Neural cell (in vitro differentiated cells): ENCODE data around the gene CDRT15. TPM values are rescaled to one million over a fixed set of nuclear protein-coding genes. Genes with fewer than 3 reads are reported as not detected.

Source experiments
- H2AFZ ChIP-seq: fragments of 200-600, 300-800 bp; sonication (generic), shearing (Covaris generic); 2 replicates; pipeline ENCODE4 v1.6.0; 2014; ENCODE audit warnings: low read depth, mild to moderate bottlenecking, antibody characterized with exemption, low read length, moderate library complexity
- H3F3A ChIP-seq: fragments of 200-600 bp; shearing (Covaris generic); 2 replicates; pipeline ENCODE4 v1.6.1; 2016; ENCODE audit warnings: mild to moderate bottlenecking, moderate library complexity, mixed read lengths, antibody characterized with exemption, low read length; ENCODE audit not compliant: insufficient read depth, poor library complexity, severe bottlenecking
- H3K27ac ChIP-seq: fragments of 200-600, 300-800 bp; sonication (generic), shearing (Covaris generic); 2 replicates; pipeline ENCODE4 v1.5.1; 2014; ENCODE audit warnings: mild to moderate bottlenecking, low read length, moderate library complexity
- H3K27me3 ChIP-seq: fragments of 300-800, 200-600 bp; sonication (generic), shearing (Covaris generic); 2 replicates; pipeline ENCODE4 v1.6.0; 2014; ENCODE audit warnings: mild to moderate bottlenecking, low read depth, low read length, moderate library complexity; ENCODE audit not compliant: insufficient read depth
- H3K36me3 ChIP-seq: fragments of 300-800, 200-600 bp; sonication (generic), shearing (Covaris generic); 2 replicates; pipeline ENCODE4 v1.5.1; 2014; ENCODE audit warnings: mild to moderate bottlenecking, antibody characterized with exemption, low read length, moderate library complexity; ENCODE audit not compliant: insufficient read depth
- H3K4me2 ChIP-seq: fragments of 300-800, 200-600 bp; sonication (generic), shearing (Covaris generic); 2 replicates; pipeline ENCODE4 v1.6.0; 2014; ENCODE audit warnings: mild to moderate bottlenecking, low read length
- H3K4me3 ChIP-seq: fragments of 300-800, 200-600 bp; sonication (generic), shearing (Covaris generic); 2 replicates; pipeline ENCODE4 v1.5.1; 2014; ENCODE audit warnings: mild to moderate bottlenecking, low read length, moderate library complexity
- H3K79me2 ChIP-seq: fragments of 200-600 bp; shearing (Covaris generic); replicated peaks from 2 replicates; pipeline ENCODE4 v1.6.0; 2014; ENCODE audit warnings: mild to moderate bottlenecking, low read length, moderate library complexity; ENCODE audit not compliant: insufficient read depth
- H3K9ac ChIP-seq: fragments of 300-800, 200-600 bp; sonication (generic), shearing (Covaris generic); 2 replicates; pipeline ENCODE4 v1.6.1; 2016; ENCODE audit warnings: mild to moderate bottlenecking, low read length, mixed read lengths
- H3K9me2 ChIP-seq: fragments of 200-600 bp; shearing (Covaris generic); 2 replicates; pipeline ENCODE4 v1.6.1; 2016; ENCODE audit warnings: mild to moderate bottlenecking, low read length, mixed read lengths; ENCODE audit not compliant: insufficient read depth
- H3K9me3 ChIP-seq: fragments of 200-600, 300-800 bp; sonication (generic), shearing (Covaris generic); 2 replicates; pipeline ENCODE4 v1.6.1; 2016; ENCODE audit warnings: mild to moderate bottlenecking, mixed run types, low read length, moderate library complexity, mixed read lengths
- H4K20me1 ChIP-seq: fragments of 200-600 bp; shearing (Covaris generic); 2 replicates; pipeline ENCODE4 v1.6.1; 2016; ENCODE audit warnings: mild to moderate bottlenecking, mixed run types; ENCODE audit not compliant: insufficient read depth
- CTCF ChIP-seq: fragments of 450-650 bp; IDR thresholded peaks from 2 replicates; pipeline ENCODE4 v1.5.1; 2014; ENCODE audit warnings: antibody characterized with exemption, mild to moderate bottlenecking, moderate library complexity; ENCODE audit not compliant: poor library complexity, severe bottlenecking
- EP300 ChIP-seq: fragments of 450-650 bp; conservative IDR thresholded peaks from 2 replicates; pipeline ENCODE4 v1.6.1; 2014; ENCODE audit warnings: antibody characterized with exemption, mild to moderate bottlenecking, moderate library complexity; ENCODE audit not compliant: poor library complexity, severe bottlenecking
- EZH2 ChIP-seq: fragments of 200-600, 300-800 bp; shearing (Covaris generic), sonication (generic); IDR thresholded peaks from 2 replicates; pipeline ENCODE4 v1.6.1; 2014; ENCODE audit warnings: antibody characterized with exemption, low read length, borderline replicate concordance, mild to moderate bottlenecking; ENCODE audit not compliant: insufficient read depth, poor library complexity, severe bottlenecking
- MXI1 ChIP-seq: fragments of 450-650 bp; conservative IDR thresholded peaks from 2 replicates; pipeline ENCODE4 v1.6.1; 2014; ENCODE audit warnings: antibody characterized with exemption, mild to moderate bottlenecking; ENCODE audit not compliant: poor library complexity, severe bottlenecking
- POLR2AphosphoS5 ChIP-seq: IDR thresholded peaks from 2 replicates; pipeline ENCODE4 v1.6.1; 2012
- RAD21 ChIP-seq: fragments of 450-650 bp; conservative IDR thresholded peaks from 2 replicates; pipeline ENCODE4 v1.6.1; 2014; ENCODE audit warnings: antibody characterized with exemption, mild to moderate bottlenecking, moderate library complexity
- REST ChIP-seq: IDR thresholded peaks from 2 replicates; pipeline ENCODE4 v1.6.1; 2012; ENCODE audit warnings: borderline replicate concordance
- SMC3 ChIP-seq: fragments of 450-650 bp; conservative IDR thresholded peaks from 2 replicates; pipeline ENCODE4 v1.6.1; 2014; ENCODE audit warnings: antibody characterized with exemption, mild to moderate bottlenecking, moderate library complexity; ENCODE audit not compliant: poor library complexity
- TAF1 ChIP-seq: IDR thresholded peaks from 2 replicates; pipeline ENCODE4 v1.6.1; 2012; ENCODE audit warnings: low read depth
- polyA plus RNA-seq: library from polyadenylated mRNA; depleted of rRNA; stranded (reverse); fragments of >200 nt; gene quantifications from 2 replicates; pipeline ENCODE4 v1.2.3, GENCODE V29; 2014

The CDRT15 gene
- polyA plus RNA-seq, 1 donor from 2014 or later, result not detected

GRCh38 chr17:14200354-14200753, 36.3 kb downstream of the CDRT15 start:
- Histone ChIP-seq H3K36me3 (no peaks in the 10 kb centered on the region), H3K4me2 (no peak overlapping the region), H3K27ac (no peak overlapping the region), H3K79me2 (no peaks in the 10 kb centered on the region), H3K9me3 (no peaks in the 10 kb centered on the region), H2AFZ (no peak overlapping the region), H3K9ac (no peak overlapping the region), H3F3A (no peaks in the 10 kb centered on the region), H3K4me3 (no peak overlapping the region), H3K9me2 (no peaks in the 10 kb centered on the region), H3K27me3 (no peaks in the 10 kb centered on the region), H4K20me1 (no peaks in the 10 kb centered on the region)
- TF ChIP-seq POLR2AphosphoS5, result no peak
- TF ChIP-seq TAF1, result no peak
- no peak for TF ChIP-seq MXI1
- TF ChIP-seq RAD21, result no peak
- no peak for TF ChIP-seq CTCF
- TF ChIP-seq REST, result no peak
- no peak for TF ChIP-seq EZH2
- no peak for TF ChIP-seq SMC3
- TF ChIP-seq EP300, result no peak

GRCh38 chr17:14199601-14200000, 37.1 kb downstream of the CDRT15 start:
- H3K79me2 ChIP-seq, result no peaks in the 10 kb centered on the region
- no peak overlapping the region for H3K27ac ChIP-seq
- no peaks in the 10 kb centered on the region for H3K27me3 ChIP-seq
- H2AFZ ChIP-seq, result no peak overlapping the region
- H3K4me3 ChIP-seq, result no peak overlapping the region
- H3K9ac ChIP-seq, result no peak overlapping the region
- H3K9me3 ChIP-seq, result no peaks in the 10 kb centered on the region
- H3K4me2 ChIP-seq, result no peak overlapping the region
- H3K9me2 ChIP-seq, result no peaks in the 10 kb centered on the region
- no peaks in the 10 kb centered on the region for H3F3A ChIP-seq
- H3K36me3 ChIP-seq, result no peaks in the 10 kb centered on the region
- H4K20me1 ChIP-seq, result no peaks in the 10 kb centered on the region
- TF ChIP-seq EP300, result no peak
- TF ChIP-seq TAF1, result no peak
- no peak for TF ChIP-seq MXI1
- TF ChIP-seq RAD21, result no peak
- no peak for TF ChIP-seq POLR2AphosphoS5
- TF ChIP-seq REST, result no peak
- no peak for TF ChIP-seq EZH2
- no peak for TF ChIP-seq CTCF
- no peak for TF ChIP-seq SMC3
